CD8-positive, alpha-beta memory T cell (primary cell): ENCODE measurements around the gene TGM3. TPM values are rescaled to one million over a fixed set of nuclear protein-coding genes. Genes with fewer than 3 reads are reported as not detected.

Experiments
- CTCF ChIA-PET: fragments of 350-600 bp; sonication (Branson Sonifier 250); formaldehyde crosslinking; loops from one replicate; lab custom pipeline; 2021; ENCODE audit warnings: antibody characterized with exemption; lab: Charles Lee
- POLR2A ChIA-PET: fragments of 350-600 bp; sonication (Branson Sonifier 250); formaldehyde crosslinking; loops from one replicate; lab custom pipeline; 2021; ENCODE audit warnings: antibody characterized with exemption; lab: Charles Lee
- DNase-seq, 5 donors: peaks; one replicate each; pipeline versions ENCODE4 v3.0.0 to v3.0.0-alpha.2; 2020 to 2022; ENCODE audit warnings: mixed read lengths in 1 of 5
- H3K27ac ChIP-seq: one replicate; pipeline ENCODE4 v1.7.0; 2013; ENCODE audit warnings: low read depth, mild to moderate bottlenecking, low read length, moderate library complexity
- H3K27me3 ChIP-seq: 2 replicates; pipeline ENCODE4 v1.7.0; 2013; ENCODE audit warnings: low read length, mild to moderate bottlenecking; ENCODE audit not compliant: insufficient read depth, poor library complexity, severe bottlenecking
- H3K36me3 ChIP-seq: 2 replicates; pipeline ENCODE4 v1.7.0; 2013; ENCODE audit warnings: mild to moderate bottlenecking, low read length, moderate library complexity; ENCODE audit not compliant: insufficient read depth
- H3K4me1 ChIP-seq: 2 replicates; pipeline ENCODE4 v1.7.0; 2013; ENCODE audit warnings: mild to moderate bottlenecking, low read length, moderate library complexity; ENCODE audit not compliant: insufficient read depth
- H3K4me3 ChIP-seq: 2 replicates; pipeline ENCODE4 v1.7.0; 2013; ENCODE audit warnings: mild to moderate bottlenecking, low read length
- H3K9me3 ChIP-seq: 2 replicates; pipeline ENCODE4 v1.7.0; 2013; ENCODE audit warnings: mild to moderate bottlenecking, low read length
- H3K27ac Mint-ChIP-seq, 8 donors: one replicate each; pipeline ENCODE4 v1.8.0; 2020 to 2021; ENCODE audit warnings: mixed read lengths in 8 of 8, mild to moderate bottlenecking in 6 of 8, inconsistent platforms in 3 of 8, moderate library complexity in 3 of 8
- H3K27me3 Mint-ChIP-seq, 2 donors: one replicate each; pipeline ENCODE4 v1.8.0; 2020 to 2021; ENCODE audit warnings: mixed read lengths in 2 of 2, mild to moderate bottlenecking in 1 of 2, moderate library complexity in 1 of 2
- H3K36me3 Mint-ChIP-seq, 3 donors: one replicate each; pipeline ENCODE4 v1.8.0; 2020 to 2021; ENCODE audit warnings: mixed read lengths in 3 of 3, inconsistent platforms in 1 of 3, mild to moderate bottlenecking in 1 of 3
- H3K4me1 Mint-ChIP-seq, 3 donors: one replicate each; pipeline ENCODE4 v1.8.0; 2020 to 2021; ENCODE audit warnings: mixed read lengths in 3 of 3, inconsistent platforms in 1 of 3, mild to moderate bottlenecking in 1 of 3
- H3K4me3 Mint-ChIP-seq, 7 donors: one replicate each; pipeline ENCODE4 v1.8.0; 2020 to 2021; ENCODE audit warnings: mixed read lengths in 7 of 7, mild to moderate bottlenecking in 6 of 7, moderate library complexity in 4 of 7, inconsistent platforms in 2 of 7
- H3K9me3 Mint-ChIP-seq, 5 donors: one replicate each; pipeline ENCODE4 v1.8.0; 2020 to 2022; ENCODE audit warnings: mixed read lengths in 5 of 5, mild to moderate bottlenecking in 3 of 5, moderate library complexity in 2 of 5, inconsistent platforms in 1 of 5
- polyA plus RNA-seq: library from polyadenylated mRNA; unstranded; fragments of 300-500 nt; fragmentation: Illumina TruSeq; gene quantifications from one replicate; pipeline ENCODE4 v1.2.3, GENCODE V29; 2021
- total RNA-seq, 2 experiments: library from RNA; stranded (reverse); gene quantifications; one replicate each; pipeline ENCODE4 v1.2.3, GENCODE V29; 2021

Gene TGM3
- total and polyA plus RNA-seq, 3 experiments from 2014 or later: not detected

DNA sequence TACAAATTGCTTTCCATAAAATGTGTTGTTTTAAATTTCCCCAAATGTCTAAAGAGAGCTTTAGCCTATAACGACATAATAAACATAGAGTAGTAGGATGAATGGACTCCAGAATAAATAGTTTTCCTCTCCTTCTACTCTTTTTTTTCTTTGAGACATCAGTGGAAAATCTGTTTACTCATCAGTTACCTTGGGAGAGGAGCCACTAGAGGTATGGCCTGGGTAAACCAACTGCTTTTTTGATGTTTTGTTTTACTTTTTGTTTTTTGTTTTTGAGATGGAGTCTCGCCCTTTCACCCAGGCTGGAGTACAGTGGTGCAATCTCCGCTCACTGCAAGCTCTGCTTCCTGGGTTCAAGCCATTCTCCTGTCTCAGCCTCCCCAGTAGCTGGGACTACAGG, 8.3 kb upstream of the TGM3 start:
- no peaks in the 10 kb centered on the region for H3K36me3 Mint-ChIP-seq
- H3K4me3 Mint-ChIP-seq: no peak overlapping the region
- H3K36me3 ChIP-seq: no peaks in the 10 kb centered on the region
- H3K9me3 ChIP-seq: no peaks in the 10 kb centered on the region
- H3K4me3 ChIP-seq: no peak overlapping the region
- POLR2A ChIA-PET: no interaction called here
- no peaks in the 10 kb centered on the region for H3K9me3 Mint-ChIP-seq
- H3K27me3 Mint-ChIP-seq: peaks cover 6 to 24% of the 10 kb centered on the region in 2 donors
- no peaks in the 10 kb centered on the region for H3K27me3 ChIP-seq
- CTCF ChIA-PET: no interaction called here
- H3K27ac ChIP-seq: no peak overlapping the region
- H3K27ac Mint-ChIP-seq: no peak overlapping the region
- no peak for DNase-seq
- H3K4me1 Mint-ChIP-seq: no peaks in the 10 kb centered on the region
- H3K4me1 ChIP-seq: no peaks in the 10 kb centered on the region

DNA sequence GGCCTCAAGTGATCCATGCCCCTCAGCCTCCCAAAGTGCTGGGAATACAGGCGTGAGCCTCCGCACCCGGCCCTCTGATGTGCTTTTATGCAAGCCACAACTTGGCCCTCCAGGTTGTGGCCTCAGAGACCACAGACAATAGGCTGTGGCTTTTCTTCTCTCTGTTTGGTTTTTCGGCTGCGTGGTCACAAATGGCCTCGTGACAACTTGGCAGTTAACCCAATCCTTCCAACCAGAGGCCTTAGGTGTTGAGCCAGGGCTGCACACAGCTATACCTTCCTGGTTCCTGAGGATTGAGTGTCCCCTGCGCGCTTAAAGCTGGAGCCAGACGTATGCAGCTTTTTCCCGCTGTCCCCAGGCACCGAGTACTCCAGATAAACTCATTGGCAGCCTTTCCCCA, 6.3 kb upstream of the TGM3 start:
- ChIA-PET CTCF (no interaction called here), POLR2A (no interaction called here)
- Mint-ChIP-seq H3K27ac (no peak overlapping the region), H3K36me3 (no peaks in the 10 kb centered on the region), H3K4me3 (no peak overlapping the region), H3K9me3 (no peaks in the 10 kb centered on the region), H3K27me3 (peaks cover 9 to 27% of the 10 kb centered on the region in 2 donors), H3K4me1 (no peaks in the 10 kb centered on the region)
- H3K36me3 ChIP-seq: no peaks in the 10 kb centered on the region
- no peak overlapping the region for H3K27ac ChIP-seq
- no peaks in the 10 kb centered on the region for H3K9me3 ChIP-seq
- no peak for DNase-seq
- H3K27me3 ChIP-seq: no peaks in the 10 kb centered on the region
- H3K4me3 ChIP-seq: no peak overlapping the region
- no peaks in the 10 kb centered on the region for H3K4me1 ChIP-seq

DNA sequence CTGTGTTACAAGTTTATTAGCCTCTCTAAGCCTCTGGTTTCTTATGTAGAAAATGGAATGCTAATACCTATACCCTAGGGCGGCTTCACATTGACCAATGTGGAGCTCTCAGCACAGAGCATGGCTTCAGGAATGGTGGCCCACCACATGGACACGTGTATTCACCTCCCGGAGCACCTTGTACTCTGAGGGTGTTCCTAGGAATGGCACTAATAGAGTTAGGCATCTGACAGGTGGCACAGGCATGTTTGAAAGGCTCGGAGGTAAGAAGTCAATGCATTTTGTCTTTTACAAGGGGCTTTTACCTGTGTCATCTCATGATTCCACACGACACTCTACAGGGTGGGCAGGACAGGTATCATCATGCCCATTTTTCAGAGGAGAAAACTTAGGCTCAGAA, 5.3 kb upstream of the TGM3 start:
- H3K4me1 Mint-ChIP-seq: no peaks in the 10 kb centered on the region
- Histone ChIP-seq H3K4me1 (no peaks in the 10 kb centered on the region), H3K27ac (no peak overlapping the region), H3K36me3 (no peaks in the 10 kb centered on the region), H3K9me3 (no peaks in the 10 kb centered on the region), H3K27me3 (no peaks in the 10 kb centered on the region), H3K4me3 (no peak overlapping the region)
- H3K27me3 Mint-ChIP-seq: peaks cover 9 to 27% of the 10 kb centered on the region in 2 donors
- ChIA-PET POLR2A (no interaction called here), CTCF (no interaction called here)
- no peak overlapping the region for H3K27ac Mint-ChIP-seq
- H3K36me3 Mint-ChIP-seq: no peaks in the 10 kb centered on the region
- DNase-seq: no peak
- H3K4me3 Mint-ChIP-seq: no peak overlapping the region
- no peaks in the 10 kb centered on the region for H3K9me3 Mint-ChIP-seq

DNA sequence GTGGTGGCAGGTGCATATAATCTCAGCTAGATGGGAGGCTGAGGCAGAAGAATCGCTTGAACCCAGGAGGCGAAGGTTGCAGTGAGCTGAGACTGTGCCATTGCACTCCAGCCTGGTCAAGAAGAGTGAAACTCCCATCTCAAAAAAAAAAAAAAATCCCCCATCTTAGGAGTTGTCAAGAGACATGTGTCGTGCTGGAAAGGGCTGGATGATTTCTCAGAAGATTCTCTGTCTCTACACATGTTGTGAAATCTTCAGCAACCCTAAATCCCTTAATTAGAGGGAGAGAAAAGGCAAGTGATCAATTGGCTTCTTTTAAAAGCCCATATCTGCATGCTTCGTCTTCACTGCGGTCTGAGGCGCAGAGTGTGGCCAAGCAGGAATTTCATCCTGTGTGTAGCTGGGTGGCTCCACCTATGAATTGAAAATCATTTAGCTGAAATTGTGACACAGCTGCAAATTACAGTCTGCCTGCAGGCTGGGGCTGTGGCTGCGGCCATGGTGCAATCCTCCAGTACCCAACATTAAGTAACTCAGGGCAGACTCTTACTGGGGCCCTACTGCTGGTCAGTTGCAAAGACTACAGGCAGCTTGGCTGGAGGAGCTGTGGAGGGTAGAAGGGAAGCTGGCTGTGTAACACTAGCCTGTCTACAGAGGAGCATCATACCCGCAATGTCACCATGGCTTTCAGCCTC, 3.2 kb upstream of the TGM3 start:
- no peaks in the 10 kb centered on the region for H3K4me1 Mint-ChIP-seq
- CTCF ChIA-PET: no interaction called here
- no peak overlapping the region for H3K27ac ChIP-seq

GRCh38 chr20:2293486-2293885, 2.3 kb upstream of the TGM3 start:
- Histone ChIP-seq H3K36me3 (no peaks in the 10 kb centered on the region), H3K4me1 (no peaks in the 10 kb centered on the region), H3K9me3 (no peaks in the 10 kb centered on the region), H3K4me3 (no peak overlapping the region), H3K27me3 (no peaks in the 10 kb centered on the region), H3K27ac (no peak overlapping the region)
- POLR2A ChIA-PET: no interaction called here
- H3K4me3 Mint-ChIP-seq: no peak overlapping the region
- no peak overlapping the region for H3K27ac Mint-ChIP-seq
- H3K27me3 Mint-ChIP-seq: peaks cover 8 to 35% of the 10 kb centered on the region in 2 donors
- CTCF ChIA-PET: no interaction called here
- no peak for DNase-seq
- H3K9me3 Mint-ChIP-seq: no peaks in the 10 kb centered on the region
- H3K36me3 Mint-ChIP-seq: no peaks in the 10 kb centered on the region
- no peaks in the 10 kb centered on the region for H3K4me1 Mint-ChIP-seq

More for the DNA sequence above, 3.2 kb upstream of the TGM3 start:
- H3K27me3 ChIP-seq: no peaks in the 10 kb centered on the region
- no peaks in the 10 kb centered on the region for H3K36me3 ChIP-seq
- no peak overlapping the region for H3K4me3 ChIP-seq
- POLR2A ChIA-PET: interaction anchor here (0.6 kb wide), 1 partner anchor 165 kb away, joined by 3 read pairs; no protein-coding TSS in a partner anchor
- no peaks in the 10 kb centered on the region for H3K36me3 Mint-ChIP-seq
- H3K4me3 Mint-ChIP-seq: no peak overlapping the region
- no peaks in the 10 kb centered on the region for H3K9me3 ChIP-seq
- H3K27ac Mint-ChIP-seq: no peak overlapping the region
- no peak for DNase-seq
- peaks cover 8 to 29% of the 10 kb centered on the region in 2 donors for H3K27me3 Mint-ChIP-seq
- H3K4me1 ChIP-seq: no peaks in the 10 kb centered on the region
- no peaks in the 10 kb centered on the region for H3K9me3 Mint-ChIP-seq

GRCh38 chr20:2293971-2294370, 1.8 kb upstream of the TGM3 start:
- ChIA-PET POLR2A (no interaction called here), CTCF (no interaction called here)
- H3K9me3 Mint-ChIP-seq: no peaks in the 10 kb centered on the region
- Histone ChIP-seq H3K4me3 (no peak overlapping the region), H3K36me3 (no peaks in the 10 kb centered on the region), H3K9me3 (no peaks in the 10 kb centered on the region), H3K27ac (no peak overlapping the region), H3K4me1 (no peaks in the 10 kb centered on the region), H3K27me3 (no peaks in the 10 kb centered on the region)
- no peak for DNase-seq
- H3K4me1 Mint-ChIP-seq: no peaks in the 10 kb centered on the region
- H3K4me3 Mint-ChIP-seq: no peak overlapping the region
- no peaks in the 10 kb centered on the region for H3K36me3 Mint-ChIP-seq
- no peak overlapping the region for H3K27ac Mint-ChIP-seq
- H3K27me3 Mint-ChIP-seq: peaks cover 10 to 35% of the 10 kb centered on the region in 2 donors

DNA sequence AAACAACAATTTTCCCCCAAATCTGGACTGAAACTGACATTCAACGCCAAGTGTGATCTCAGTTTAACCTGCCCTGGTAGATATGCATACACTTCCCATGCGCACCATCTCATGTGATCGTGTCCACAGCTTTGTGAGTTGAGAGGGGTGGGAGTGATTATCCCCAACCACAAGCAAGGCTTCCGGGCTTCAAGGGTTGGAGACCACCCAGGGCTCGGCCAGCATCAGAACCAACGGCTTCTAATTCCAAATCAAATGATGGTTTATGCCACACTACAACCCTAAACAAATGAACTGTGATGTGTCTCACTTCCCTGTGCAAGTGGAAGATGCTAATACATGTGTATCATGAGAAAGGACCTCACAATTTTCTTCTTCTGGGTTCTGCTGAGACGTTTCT, 515 bp upstream of the TGM3 start:
- Histone ChIP-seq H3K4me1 (no peaks in the 10 kb centered on the region), H3K4me3 (no peak overlapping the region), H3K27ac (no peak overlapping the region), H3K9me3 (no peaks in the 10 kb centered on the region), H3K36me3 (no peaks in the 10 kb centered on the region), H3K27me3 (no peaks in the 10 kb centered on the region)
- H3K27me3 Mint-ChIP-seq: peaks cover 9 to 31% of the 10 kb centered on the region in 2 donors
- no peak overlapping the region for H3K4me3 Mint-ChIP-seq
- no peaks in the 10 kb centered on the region for H3K36me3 Mint-ChIP-seq
- ChIA-PET POLR2A (no interaction called here), CTCF (no interaction called here)
- no peak for DNase-seq
- H3K27ac Mint-ChIP-seq: no peak overlapping the region
- no peaks in the 10 kb centered on the region for H3K4me1 Mint-ChIP-seq
- no peaks in the 10 kb centered on the region for H3K9me3 Mint-ChIP-seq

- Histone ChIP-seq H3K4me1 (no peaks in the 10 kb centered on the region), H3K27ac (no peak overlapping the region), H3K36me3 (no peaks in the 10 kb centered on the region), H3K9me3 (no peaks in the 10 kb centered on the region), H3K4me3 (no peak overlapping the region), H3K27me3 (no peaks in the 10 kb centered on the region)
- CTCF ChIA-PET: no interaction called here
- H3K27ac Mint-ChIP-seq: no peak overlapping the region
- H3K27me3 Mint-ChIP-seq: peaks cover 9 to 29% of the 10 kb centered on the region in 2 donors
- no peak overlapping the region for H3K4me3 Mint-ChIP-seq
- POLR2A ChIA-PET: no interaction called here
- H3K9me3 Mint-ChIP-seq: no peaks in the 10 kb centered on the region
- no peaks in the 10 kb centered on the region for H3K36me3 Mint-ChIP-seq
- no peak for DNase-seq
- H3K4me1 Mint-ChIP-seq: no peaks in the 10 kb centered on the region
These were observed 939 bp downstream of the TGM3 start for GRCh38 chr20:2296524-2297356.
